IMR-90 (cell line): ENCODE results near the gene SMCP. TPM values are rescaled to one million over a fixed set of nuclear protein-coding genes. Genes with fewer than 3 reads are reported as not detected.

Experiments used
- ATAC-seq: fragments of 200-7000 bp; cut with Tn5 transposase; 2 replicates; pipeline ENCODE4 v1.9.1; 2020; ENCODE audit warnings: low read depth, mild to moderate bottlenecking, moderate library complexity
- BruUV-seq: library from RNA; stranded (reverse); fragments of 400-500 nt; replicated peaks from 2 replicates; lab custom pipeline; 2021; lab: Mats Ljungman, UMichigan
- CTCF ChIA-PET: fragments of 300-600 bp; formaldehyde crosslinking; extraction: SDS; loops from one replicate; lab custom pipeline; 2021; ENCODE audit warnings: antibody characterized with exemption; lab: Yijun Ruan, JAX
- POLR2A ChIA-PET: fragments of 300-600 bp; sonication (Branson Sonifier 250); formaldehyde crosslinking; loops from one replicate; lab custom pipeline; 2022; ENCODE audit warnings: antibody characterized with exemption; ENCODE audit not compliant: unreplicated experiment; lab: Charles Lee
- DNase-seq: peaks from one replicate; pipeline ENCODE4 v3.0.0; 2013
- H2AFZ ChIP-seq: replicated peaks from 2 replicates; pipeline ENCODE3; 2013; ENCODE audit warnings: low read length, mild to moderate bottlenecking; ENCODE audit not compliant: poor library complexity
- H2AK5ac ChIP-seq: 2 replicates; pipeline ENCODE4 v1.6.1; 2013; ENCODE audit warnings: low read depth, low read length, inconsistent platforms
- H2AK9ac ChIP-seq: replicated peaks from 2 replicates; pipeline ENCODE3; 2013; ENCODE audit warnings: mild to moderate bottlenecking, low read depth, low read length, moderate library complexity; ENCODE audit not compliant: poor library complexity
- H2BK120ac ChIP-seq: 2 replicates; pipeline ENCODE4 v1.6.1; 2013; ENCODE audit warnings: low read depth, low read length, inconsistent platforms
- H2BK15ac ChIP-seq: 3 replicates; pipeline ENCODE4 v1.6.1; 2013; ENCODE audit warnings: low read depth, low read length, inconsistent platforms
- H2BK20ac ChIP-seq: 2 replicates; pipeline ENCODE4 v1.6.1; 2013; ENCODE audit warnings: low read depth, mild to moderate bottlenecking, inconsistent platforms, low read length, moderate library complexity
- H2BK5ac ChIP-seq: 2 replicates; pipeline ENCODE4 v1.6.1; 2013; ENCODE audit warnings: mild to moderate bottlenecking, low read depth, low read length, inconsistent platforms; ENCODE audit not compliant: poor library complexity, severe bottlenecking
- H3K14ac ChIP-seq: replicated peaks from 2 replicates; pipeline ENCODE4 v1.6.1; 2013; ENCODE audit warnings: low read depth, low read length, inconsistent platforms
- H3K18ac ChIP-seq: 2 replicates; pipeline ENCODE4 v1.6.1; 2013; ENCODE audit warnings: low read depth, low read length, control low read depth
- H3K23ac ChIP-seq: 2 replicates; pipeline ENCODE4 v1.6.1; 2013; ENCODE audit warnings: low read depth, low read length, inconsistent platforms
- H3K27ac ChIP-seq: 2 replicates; pipeline ENCODE4 v1.5.1; 2013; ENCODE audit warnings: mild to moderate bottlenecking, control low read depth, low read length; ENCODE audit not compliant: insufficient read depth
- H3K27me3 ChIP-seq: 2 replicates; pipeline ENCODE4 v1.6.1; 2013; ENCODE audit warnings: low read length; ENCODE audit not compliant: control insufficient read depth, insufficient read depth
- H3K36me3 ChIP-seq: 2 replicates; pipeline ENCODE4 v1.6.1; 2013; ENCODE audit warnings: low read length, mixed read lengths; ENCODE audit not compliant: control insufficient read depth, insufficient read depth
- H3K4ac ChIP-seq: 2 replicates; pipeline ENCODE4 v1.6.1; 2013; ENCODE audit warnings: low read depth, low read length, inconsistent platforms
- H3K4me1 ChIP-seq: 2 replicates; pipeline ENCODE4 v1.6.1; 2013; ENCODE audit warnings: low read length, mixed read lengths; ENCODE audit not compliant: control insufficient read depth, insufficient read depth
- H3K4me2 ChIP-seq: 2 replicates; pipeline ENCODE4 v1.6.1; 2013; ENCODE audit warnings: low read depth, mild to moderate bottlenecking, control low read depth, low read length, moderate library complexity
- H3K4me3 ChIP-seq: 2 replicates; pipeline ENCODE4 v1.5.1; 2013; ENCODE audit warnings: low read depth, mild to moderate bottlenecking, control low read depth, low read length, moderate library complexity; ENCODE audit not compliant: insufficient read depth
- H3K56ac ChIP-seq: 2 replicates; pipeline ENCODE4 v1.6.1; 2013; ENCODE audit warnings: low read length, inconsistent platforms; ENCODE audit not compliant: insufficient read depth; ENCODE audit errors: extremely low read depth
- H3K79me1 ChIP-seq, 2 experiments: 2 replicates each; pipeline ENCODE4 v1.6.1; 2013; ENCODE audit warnings: low read length in 2 of 2, inconsistent platforms in 1 of 2, low read depth in 1 of 2
- H3K9ac ChIP-seq: 2 replicates; pipeline ENCODE4 v1.6.1; 2013; ENCODE audit warnings: low read depth, low read length, control low read depth
- H3K9me1 ChIP-seq: 2 replicates; pipeline ENCODE4 v1.6.1; 2013; ENCODE audit warnings: low read length, inconsistent platforms; ENCODE audit not compliant: insufficient read depth
- H3K9me3 ChIP-seq: 2 replicates; pipeline ENCODE4 v1.6.1; 2013; ENCODE audit warnings: low read length; ENCODE audit not compliant: control insufficient read depth, insufficient read depth
- H4K20me1 ChIP-seq: 2 replicates; pipeline ENCODE4 v1.6.1; 2013; ENCODE audit warnings: low read length, inconsistent platforms; ENCODE audit not compliant: insufficient read depth
- H4K5ac ChIP-seq: 2 replicates; pipeline ENCODE4 v1.6.1; 2013; ENCODE audit warnings: mild to moderate bottlenecking, low read depth, low read length, control low read depth
- H4K8ac ChIP-seq, 2 experiments: 2 replicates each; pipeline ENCODE4 v1.6.1; 2013; ENCODE audit warnings: low read depth in 2 of 2, low read length in 2 of 2, control low read depth in 1 of 2, inconsistent platforms in 1 of 2
- H4K91ac ChIP-seq: 2 replicates; pipeline ENCODE4 v1.6.1; 2013; ENCODE audit warnings: low read depth, low read length, inconsistent platforms; ENCODE audit not compliant: insufficient read depth
- BHLHE40 ChIP-seq: fragments of 150-350 bp; IDR thresholded peaks from 2 replicates; pipeline ENCODE4 v1.6.1; 2016; ENCODE audit warnings: mild to moderate bottlenecking, low read depth, low read length
- CHD1 ChIP-seq: IDR thresholded peaks from 2 replicates; pipeline ENCODE4 v1.6.1; 2012; ENCODE audit warnings: low read depth, low read length, improper control_type of control experiment
- CTCF ChIP-seq: conservative IDR thresholded peaks from 2 replicates; pipeline ENCODE4 v1.5.1; 2012; ENCODE audit warnings: mild to moderate bottlenecking, low read depth, low read length, improper control_type of control experiment
- ELK1 ChIP-seq: fragments of 150-350 bp; IDR thresholded peaks from 2 replicates; pipeline ENCODE4 v1.6.1; 2016; ENCODE audit warnings: low read depth, mild to moderate bottlenecking, low read length, moderate library complexity, borderline replicate concordance
- FOS ChIP-seq: fragments of 150-350 bp; IDR thresholded peaks from 2 replicates; pipeline ENCODE4 v1.6.1; 2016; ENCODE audit warnings: low read depth, low read length
- MAZ ChIP-seq: IDR thresholded peaks from 2 replicates; pipeline ENCODE4 v1.6.1; 2012; ENCODE audit warnings: low read depth, mild to moderate bottlenecking, low read length, improper control_type of control experiment, moderate library complexity, borderline replicate concordance
- MXI1 ChIP-seq: IDR thresholded peaks from 2 replicates; pipeline ENCODE4 v1.6.1; 2012; ENCODE audit warnings: low read depth, mild to moderate bottlenecking, low read length, moderate library complexity, borderline replicate concordance
- POLR2A ChIP-seq: IDR thresholded peaks from 2 replicates; pipeline ENCODE4 v1.6.1; 2012; ENCODE audit warnings: mild to moderate bottlenecking, low read depth, low read length
- RAD21 ChIP-seq: IDR thresholded peaks from 2 replicates; pipeline ENCODE4 v1.6.1; 2012; ENCODE audit warnings: low read length, improper control_type of control experiment
- RCOR1 ChIP-seq: IDR thresholded peaks from 2 replicates; pipeline ENCODE4 v1.6.1; 2012; ENCODE audit warnings: mild to moderate bottlenecking, low read length, improper control_type of control experiment; ENCODE audit not compliant: insufficient replicate concordance
- SMC3 ChIP-seq: fragments of 150-350 bp; IDR thresholded peaks from 2 replicates; pipeline ENCODE4 v1.6.1; 2016; ENCODE audit warnings: low read depth, mild to moderate bottlenecking, antibody characterized with exemption, low read length, moderate library complexity
- WGBS, 2 experiments: methylation state at CpG; one replicate each; pipeline versions ENCODE4 v1.1.5 to v1.1.7; 2013; ENCODE audit warnings: missing lambda C conversion rate in 2 of 2; ENCODE audit not compliant: insufficient read length in 1 of 2; ENCODE audit errors: extremely low coverage in 2 of 2; 5-methylcytosine and 5-hydroxymethylcytosine counted together
- dilution Hi-C: fragments of 300-500 bp; cut with HindIII; formaldehyde crosslinking; loops from one replicate; pipeline ENCODE4 v1.14.3; 2018; ENCODE audit warnings: low sequenced_read_pairs; ENCODE audit not compliant: unreplicated experiment
- in situ Hi-C: fragments of 300-500 bp; cut with MboI; formaldehyde crosslinking; loops from 3 replicates; pipeline ENCODE4 v1.14.3; 2019; ENCODE audit warnings: low sequenced_read_pairs, inconsistent platforms, mixed read lengths
- intact Hi-C: fragments of 100-400 bp; cut with micrococcal nuclease; formaldehyde crosslinking; loops from 2 replicates; pipeline ENCODE4 v1.10.0; 2022
- polyA plus RNA-seq, 3 experiments: library from polyadenylated mRNA; depleted of rRNA; stranded (reverse); fragments of >200 nt; gene quantifications; 2 replicates each; pipeline ENCODE4 v1.2.3, GENCODE V29; 2012; ENCODE audit warnings: low replicate concordance in 1 of 3
- total RNA-seq: library from RNA; depleted of rRNA; stranded (reverse); fragments of >200 nt; gene quantifications from 2 replicates; pipeline ENCODE4 v1.2.3, GENCODE V29; 2012
- TF ChIP-seq, protein P1 (sequence below): fragments of 150-350 bp; IDR thresholded peaks from 2 replicates; pipeline ENCODE4 v1.6.1; 2017; ENCODE audit warnings: mild to moderate bottlenecking, antibody characterized with exemption, low read length, low read depth

Gene SMCP
- total and polyA plus RNA-seq, 2 of the 4 experiments (the other 2 are of a cell fraction), result not detected

DNA sequence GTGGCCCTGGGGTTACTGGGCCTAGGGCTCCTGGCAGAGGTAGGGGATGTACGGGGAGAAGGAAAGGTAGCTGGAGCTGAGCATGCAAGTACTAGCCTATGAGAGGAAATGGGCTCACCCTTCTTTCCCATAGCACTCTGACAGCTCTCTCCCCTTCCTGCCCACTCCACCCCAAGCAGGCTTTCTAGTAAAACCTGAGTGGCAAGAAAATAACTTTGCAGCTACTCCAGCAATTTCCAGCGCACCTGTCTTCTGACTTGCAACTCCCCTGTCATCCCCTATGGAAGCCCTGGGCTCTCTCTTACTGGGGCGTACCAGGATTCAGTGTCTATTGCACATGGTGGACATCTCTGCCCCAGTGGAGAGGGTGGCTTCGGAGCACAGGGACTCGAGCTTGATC lies 23.5 kb downstream of the SMCP start:
- BruUV-seq, result no TSS peak
- no CpG with 5 or more reads among the region's 5 CpGs for WGBS, 2 experiments

More for the DNA sequence above, 23.5 kb downstream of the SMCP start:
- Histone ChIP-seq H4K20me1 (no peaks in the 10 kb centered on the region), H3K4me1 (no peaks in the 10 kb centered on the region), H3K4ac (no peak overlapping the region), H4K91ac (no peak overlapping the region), H3K4me2 (no peak overlapping the region), H3K9me3 (no peaks in the 10 kb centered on the region), H3K27me3 (no peaks in the 10 kb centered on the region), H3K23ac (no peak overlapping the region), H2BK5ac (no peak overlapping the region), H3K36me3 (no peaks in the 10 kb centered on the region), H3K14ac (no peak overlapping the region), H2BK15ac (no peak overlapping the region), H2BK20ac (no peak overlapping the region), H3K9ac (no peak overlapping the region), H3K79me1 (no peaks in the 10 kb centered on the region), H3K4me3 (no peak overlapping the region), H4K5ac (no peak overlapping the region), H3K9me1 (no peaks in the 10 kb centered on the region), H3K18ac (no peak overlapping the region), H3K27ac (no peak overlapping the region), H2AK5ac (no peak overlapping the region), H2AK9ac (no peak overlapping the region), H2AFZ (no peak overlapping the region), H4K8ac (no peak overlapping the region), H3K56ac (no peak overlapping the region), H2BK120ac (no peak overlapping the region)
- in situ Hi-C loops, result no loop called here
- ChIA-PET POLR2A (no interaction called here), CTCF (no interaction called here)
- ATAC-seq, result no peak
- dilution Hi-C loops, result no loop called here
- TF ChIP-seq MAZ (no peak), SMC3 (no peak), CHD1 (no peak), BHLHE40 (no peak), MXI1 (no peak), FOS (no peak), RAD21 (no peak), CTCF (no peak), ELK1 (no peak), RCOR1 (no peak), POLR2A (no peak)
- TF ChIP-seq, protein P1, sequence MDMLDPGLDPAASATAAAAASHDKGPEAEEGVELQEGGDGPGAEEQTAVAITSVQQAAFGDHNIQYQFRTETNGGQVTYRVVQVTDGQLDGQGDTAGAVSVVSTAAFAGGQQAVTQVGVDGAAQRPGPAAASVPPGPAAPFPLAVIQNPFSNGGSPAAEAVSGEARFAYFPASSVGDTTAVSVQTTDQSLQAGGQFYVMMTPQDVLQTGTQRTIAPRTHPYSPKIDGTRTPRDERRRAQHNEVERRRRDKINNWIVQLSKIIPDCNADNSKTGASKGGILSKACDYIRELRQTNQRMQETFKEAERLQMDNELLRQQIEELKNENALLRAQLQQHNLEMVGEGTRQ, result no peak
- no peak for DNase-seq
- intact Hi-C loops, result no loop called here
